Prostate gland (tissue), 2 donors: ENCODE data around the gene ASH1L.

Source experiments
- CTCF ChIP-seq, 4 experiments: fragments of 200-600 bp in 2 of 4; fragments of 450-650 bp in 2 of 4; sonication (generic) in 2 of 4; IDR thresholded peaks; 1 replicate in 3 of 4; 2 replicates in 1 of 4; pipeline ENCODE4 v1.5.1; 2016 to 2019; ENCODE audit warnings: antibody characterized with exemption in 4 of 4, mild to moderate bottlenecking in 2 of 4, moderate library complexity in 2 of 4
- POLR2A ChIP-seq: fragments of 450-650 bp; IDR thresholded peaks from one replicate; pipeline ENCODE4 v1.6.1; 2016; ENCODE audit warnings: antibody characterized with exemption, mild to moderate bottlenecking

- TF ChIP-seq CTCF (IDR thresholded peaks at IDR 0.05) (no peak), POLR2A (no peak)
Observed at GRCh38 chr1:155334962-155335361, 227.6 kb downstream of the ASH1L start.
